DOHH2 (cell line): Measurements from ENCODE around the gene PILRA.

Experiments used
- CTCF ChIP-seq: fragments of 200-600 bp; sonication (generic); IDR thresholded peaks from one replicate; pipeline ENCODE4 v1.5.1; 2014; ENCODE audit warnings: antibody characterized with exemption, mild to moderate bottlenecking, low read depth, low read length; ENCODE audit not compliant: poor library complexity, severe bottlenecking
- EZH2phosphoT487 ChIP-seq: fragments of 200-600 bp; sonication (generic); IDR thresholded peaks from 2 replicates; pipeline ENCODE4 v1.6.1; 2017; ENCODE audit warnings: borderline replicate concordance, mild to moderate bottlenecking, antibody characterized with exemption, low read length, moderate library complexity, mixed read lengths

GRCh38 chr7:100378114-100378755 is 4.9 kb downstream of the PILRA start:
- no peak for TF ChIP-seq CTCF
- TF ChIP-seq EZH2phosphoT487: no peak
